HG03439 (cell line): Measurements from ENCODE around the gene SDK2.
"Not testable (repeated sequence)": the region's sequence is repeated elsewhere in the genome, so short reads cannot be mapped to it uniquely, and the experiment has no call there.

Source experiments
- ATAC-seq: cut with Tn5 transposase; IDR thresholded peaks from one replicate; pipeline ENCODE4 v1.9.1; 2021; ENCODE audit warnings: mild to moderate bottlenecking, moderate library complexity; ENCODE audit not compliant: unreplicated experiment

Gene SDK2

DNA sequence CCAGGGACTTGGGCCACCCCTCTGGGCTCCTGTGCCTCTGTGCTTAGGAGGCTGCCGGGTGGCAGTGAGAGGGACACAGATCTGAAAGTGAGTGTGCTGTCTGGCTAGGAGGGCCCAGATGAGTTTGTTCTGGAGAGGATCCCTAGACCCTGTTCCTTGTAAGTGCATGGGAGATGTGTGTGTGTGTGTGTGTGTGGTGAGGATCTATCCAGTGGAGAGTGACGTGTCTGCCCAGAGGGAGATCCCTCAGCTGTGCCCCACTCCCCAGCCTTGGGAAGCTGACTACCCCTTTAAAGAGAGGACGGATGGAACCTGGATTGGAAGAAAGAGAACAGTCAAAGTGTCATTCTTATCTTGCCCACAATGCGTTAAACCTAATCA is 306.9 kb downstream of the SDK2 start:
- no peak for ATAC-seq

DNA sequence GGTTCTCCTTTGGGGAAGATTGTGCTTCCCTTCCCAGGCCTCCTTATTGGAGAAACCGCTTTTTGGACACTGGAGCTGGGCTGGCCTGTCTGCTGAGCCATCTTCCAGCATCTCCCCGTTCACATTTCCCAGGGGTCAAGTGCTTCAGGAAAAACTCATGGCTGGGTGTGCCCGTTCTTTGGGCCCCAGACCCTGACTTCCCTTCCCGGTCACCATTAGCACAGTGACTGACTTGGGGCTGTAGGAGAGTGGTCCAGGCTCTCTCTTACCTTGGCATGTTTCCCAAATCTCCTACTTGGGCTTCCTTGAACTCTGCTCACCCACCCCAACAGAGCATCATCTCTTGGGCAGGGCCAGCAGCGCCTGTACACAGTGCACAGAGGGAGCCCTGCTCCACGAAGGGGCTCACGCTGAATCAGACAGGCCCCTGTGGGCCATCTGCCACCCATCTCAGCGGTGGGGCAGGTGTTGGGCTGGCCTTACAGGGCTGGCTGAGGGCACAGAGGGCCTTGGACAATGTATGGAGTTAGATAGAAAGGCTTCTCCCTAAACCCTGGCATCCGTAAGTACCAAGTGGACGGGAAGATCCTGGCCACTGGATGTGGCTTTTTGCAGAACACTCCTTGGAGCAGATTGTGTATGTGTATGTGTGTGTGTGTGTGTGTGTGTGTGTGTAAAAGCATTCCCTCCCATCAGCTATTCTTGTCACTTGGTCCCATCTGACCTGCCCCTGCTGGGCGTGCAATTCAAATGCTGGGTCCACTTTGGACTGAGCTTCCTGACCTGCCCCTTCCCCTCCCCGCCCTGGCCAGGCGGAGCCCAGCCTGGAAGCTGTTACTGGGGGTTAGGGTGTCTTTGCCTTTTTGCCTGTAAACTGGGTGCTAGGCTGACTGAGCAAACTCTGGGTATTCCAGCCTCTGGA is 307.6 kb downstream of the SDK2 start:
- no peak for ATAC-seq

DNA sequence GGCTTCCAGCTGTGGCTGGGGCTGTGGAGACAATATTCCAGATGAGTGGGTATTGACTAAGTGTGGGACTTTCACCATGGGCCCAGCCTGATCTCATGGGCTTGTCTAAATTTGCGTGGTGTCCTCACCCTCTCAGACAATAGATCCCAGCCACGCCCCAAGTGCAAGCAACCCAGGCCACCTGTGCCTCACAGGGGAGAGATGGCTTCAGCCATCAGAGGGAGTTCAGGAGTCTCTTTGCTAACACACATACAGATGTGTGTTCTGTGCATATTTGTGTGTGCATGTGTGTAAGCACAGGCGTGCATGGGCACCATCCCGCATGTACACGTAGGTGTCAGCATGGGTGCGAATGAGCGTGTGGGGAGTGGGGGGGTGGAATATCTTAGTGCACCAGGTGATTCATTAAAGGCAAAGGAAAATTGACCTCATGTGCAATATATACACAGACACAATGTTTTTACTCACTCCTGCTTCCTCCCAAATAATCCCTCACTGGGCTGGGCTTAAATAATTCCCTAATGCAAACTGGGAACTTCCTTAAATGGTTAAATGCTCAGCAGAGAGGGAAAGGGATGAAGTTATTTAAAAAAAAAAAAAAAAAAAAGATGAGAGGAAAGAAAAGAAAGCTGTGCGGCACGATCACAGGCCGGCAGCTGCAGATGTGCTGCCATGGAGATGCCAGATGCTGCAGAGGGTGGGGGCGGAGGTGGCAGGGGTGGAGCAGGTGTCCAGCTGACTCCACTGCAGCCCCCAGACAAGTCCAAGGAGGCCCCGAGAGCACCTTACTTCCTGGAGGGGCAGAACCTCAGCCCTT is 308.4 kb downstream of the SDK2 start:
- no peak for ATAC-seq

DNA sequence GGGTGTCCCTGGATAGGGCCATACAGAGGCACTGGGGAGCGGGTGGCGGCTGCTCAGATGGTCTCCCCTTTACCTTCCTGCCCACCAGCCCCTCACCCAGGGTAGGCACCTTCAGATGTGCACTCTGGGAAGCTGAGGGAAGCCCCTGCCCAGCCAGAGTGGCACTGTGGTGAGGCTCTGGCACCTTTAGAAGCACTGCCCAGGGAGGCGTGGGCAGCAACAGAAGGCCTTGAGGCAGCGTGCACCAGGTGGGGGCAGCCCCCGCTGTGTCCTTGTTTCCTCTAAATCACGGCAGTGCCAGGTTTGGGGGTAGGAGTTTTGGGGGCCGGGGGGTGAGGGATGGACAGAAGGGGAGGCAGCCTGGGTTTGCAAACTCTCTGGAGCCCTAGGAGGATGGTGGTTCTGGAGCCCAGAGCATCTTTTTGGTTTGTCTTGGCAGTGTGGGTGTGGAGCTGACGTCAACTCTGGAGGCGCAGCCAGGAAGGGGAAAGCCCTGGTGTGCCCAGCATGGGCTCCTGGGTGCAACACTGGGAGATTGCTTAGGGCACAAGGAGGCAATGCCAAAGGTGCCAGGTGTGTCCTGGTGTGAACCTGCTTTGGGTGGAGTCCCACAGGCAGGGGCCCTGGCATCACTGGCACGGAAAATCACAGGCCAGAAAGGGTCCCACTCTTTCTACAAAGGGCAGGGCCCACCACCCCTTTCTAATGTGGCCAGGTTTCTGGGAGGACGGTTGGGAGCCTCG is 309.3 kb downstream of the SDK2 start:
- ATAC-seq: no peak

DNA sequence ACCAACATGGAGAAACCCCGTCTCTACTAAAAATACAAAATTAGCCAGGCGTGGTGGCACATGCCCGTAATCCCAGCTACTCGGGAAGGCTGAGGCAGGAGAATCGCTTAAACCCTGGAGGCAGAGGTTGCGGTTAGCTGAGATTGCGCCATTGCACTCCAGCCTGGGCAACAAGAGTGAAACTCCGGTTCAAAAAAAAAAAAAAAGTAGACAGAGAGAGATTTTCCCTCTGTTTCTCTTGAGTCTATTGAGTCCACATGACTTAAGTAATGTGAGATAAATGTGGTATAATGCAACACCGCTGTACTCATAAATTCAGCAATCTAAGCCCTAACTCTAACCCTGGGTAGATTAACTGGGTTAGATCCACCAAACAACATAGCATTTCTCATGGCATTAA is 310.8 kb downstream of the SDK2 start:
- ATAC-seq: not testable (repeated sequence)

DNA sequence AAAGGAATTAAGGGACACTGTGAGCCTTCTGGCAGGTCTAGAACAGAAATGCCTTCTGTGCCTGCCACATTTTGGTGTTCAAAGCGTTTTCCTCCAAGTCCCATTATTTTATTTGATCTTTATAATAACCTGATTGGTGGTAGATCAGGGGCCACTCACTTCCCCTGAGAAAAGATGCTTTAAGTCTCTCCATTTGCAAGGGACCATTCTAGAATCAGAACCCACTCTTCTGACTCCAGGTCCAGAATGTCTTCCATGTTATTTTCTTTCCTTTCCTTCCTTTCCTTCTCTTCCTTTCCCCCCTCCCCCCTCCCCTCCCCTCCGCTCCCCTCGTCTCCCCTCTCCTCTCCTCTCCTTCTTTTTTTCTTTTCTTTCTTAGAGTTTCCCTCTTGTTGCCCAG is 313.2 kb downstream of the SDK2 start:
- no peak for ATAC-seq

DNA sequence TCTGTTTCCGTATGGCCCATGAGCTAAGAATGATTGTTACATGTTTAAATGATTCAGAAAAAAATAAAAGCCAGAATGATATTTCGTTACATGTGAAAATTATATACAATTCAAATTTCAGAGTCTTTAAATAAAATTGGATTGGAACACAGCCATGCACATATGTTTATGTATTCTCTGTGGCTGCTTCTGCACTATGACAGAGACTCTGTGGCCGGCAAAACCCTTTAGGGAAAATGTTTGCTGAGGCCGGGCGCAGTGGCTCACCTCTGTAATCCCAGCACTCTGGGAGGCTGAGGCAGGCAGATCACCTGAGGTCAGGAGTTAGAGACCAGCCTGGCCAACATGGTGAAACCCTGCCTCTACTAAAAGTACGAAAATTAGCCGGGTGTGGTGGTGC is 316.6 kb downstream of the SDK2 start:
- ATAC-seq: no peak

DNA sequence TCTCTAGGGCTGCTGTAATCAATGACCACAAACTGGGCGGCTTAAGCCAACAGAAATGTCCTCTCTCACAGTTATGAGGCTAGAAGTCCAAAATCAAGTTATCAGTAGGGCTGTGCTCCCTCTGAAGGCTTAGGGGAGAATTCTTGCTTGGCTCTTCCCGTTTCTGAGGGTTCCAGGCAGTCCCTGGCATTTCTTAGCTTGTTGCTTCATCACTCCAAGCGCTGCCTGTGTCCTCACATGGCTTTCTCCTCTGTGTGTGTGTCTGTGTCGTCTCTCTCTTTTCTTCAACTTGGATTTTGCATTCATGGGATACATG is 318.8 kb downstream of the SDK2 start:
- no peak for ATAC-seq

DNA sequence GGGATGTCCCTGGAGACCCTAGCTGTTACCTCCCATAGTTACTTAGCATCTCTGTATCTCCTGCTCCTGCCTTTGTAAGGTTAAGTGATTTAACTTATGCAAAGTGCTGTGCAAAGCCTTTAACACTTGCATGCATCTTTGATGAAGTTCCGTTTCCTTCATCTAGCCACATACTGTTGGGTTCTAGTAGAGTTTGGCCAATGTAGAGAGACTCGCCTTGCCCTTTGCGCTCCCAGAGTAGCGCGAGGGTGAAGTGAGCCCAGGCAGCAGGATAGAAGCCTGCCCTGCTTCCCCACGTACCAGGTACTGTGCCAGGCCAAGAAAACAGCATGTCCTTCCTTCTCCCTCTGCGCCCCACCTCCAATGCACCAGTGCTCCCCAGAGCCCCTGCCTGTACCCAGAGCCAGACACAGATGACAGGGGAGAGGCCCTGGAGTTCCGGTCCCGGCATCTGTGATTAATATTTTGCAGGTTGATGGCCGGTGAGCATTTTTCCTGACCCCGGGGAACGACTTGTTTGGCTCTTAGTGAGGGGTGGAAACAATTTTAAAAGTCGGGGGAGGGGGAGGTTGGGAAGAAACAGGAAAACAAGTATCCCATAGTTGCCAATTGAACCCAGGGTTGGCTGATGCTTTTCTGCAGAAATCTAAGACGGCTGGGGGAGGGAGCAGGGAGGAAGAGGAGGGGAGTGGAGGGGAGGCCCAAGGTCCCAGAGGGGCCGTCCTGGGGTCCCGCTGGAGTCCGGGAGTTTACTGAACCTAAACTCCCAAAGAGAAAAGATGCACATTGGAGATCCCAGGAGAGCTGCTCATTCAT is 319.3 kb downstream of the SDK2 start:
- no peak for ATAC-seq

DNA sequence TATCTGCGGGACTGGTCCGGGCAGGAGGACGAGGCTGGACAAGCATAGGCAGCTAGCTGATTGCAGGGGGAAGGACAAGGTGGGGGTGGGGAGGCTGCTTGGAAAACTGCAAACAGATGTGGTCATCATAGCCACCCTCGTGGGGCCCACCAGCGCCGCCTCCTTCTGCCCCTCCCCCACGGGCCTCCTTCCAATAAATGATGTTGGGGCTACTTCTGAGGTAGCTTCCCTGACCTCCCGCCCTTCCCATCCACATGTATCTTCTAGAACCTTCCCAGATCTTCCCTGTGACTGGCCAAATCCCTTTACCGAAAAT is 320.1 kb downstream of the SDK2 start:
- ATAC-seq: no peak

DNA sequence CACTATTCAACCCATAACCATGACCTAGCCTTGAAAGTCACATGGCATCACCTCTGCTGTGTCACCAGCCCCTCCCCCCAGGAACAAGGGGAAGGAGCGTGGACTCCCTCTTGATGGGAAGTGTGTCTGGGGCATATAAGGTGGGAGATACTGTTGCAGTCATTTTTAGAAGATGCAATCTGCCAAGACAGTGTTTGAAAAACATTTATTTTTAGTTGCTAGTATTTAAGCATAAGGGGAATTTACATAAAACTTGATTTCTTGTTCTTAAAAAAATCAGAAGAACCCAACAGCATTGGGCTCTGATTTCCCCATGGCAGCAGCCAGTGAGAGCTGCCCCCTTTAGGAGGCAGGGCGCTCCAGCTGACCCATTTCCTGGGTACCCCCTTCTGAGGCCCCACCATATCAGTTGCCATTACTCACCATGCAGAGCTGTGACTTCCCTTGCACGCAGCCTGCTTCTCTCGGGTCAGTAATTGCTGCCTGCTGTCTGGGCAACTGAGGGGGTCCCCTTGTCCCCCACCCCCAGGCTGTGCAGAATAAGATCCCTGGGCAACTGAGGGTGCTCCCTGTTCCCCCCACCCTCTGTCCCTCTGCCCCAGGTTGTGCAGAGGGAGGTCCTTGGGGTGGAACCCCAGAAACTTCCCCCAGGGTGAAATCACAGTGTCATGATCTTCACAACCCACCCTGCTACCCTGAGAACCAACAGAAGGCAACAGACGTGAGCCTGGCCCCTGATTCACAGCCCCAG is 320.7 kb downstream of the SDK2 start:
- ATAC-seq: no peak

DNA sequence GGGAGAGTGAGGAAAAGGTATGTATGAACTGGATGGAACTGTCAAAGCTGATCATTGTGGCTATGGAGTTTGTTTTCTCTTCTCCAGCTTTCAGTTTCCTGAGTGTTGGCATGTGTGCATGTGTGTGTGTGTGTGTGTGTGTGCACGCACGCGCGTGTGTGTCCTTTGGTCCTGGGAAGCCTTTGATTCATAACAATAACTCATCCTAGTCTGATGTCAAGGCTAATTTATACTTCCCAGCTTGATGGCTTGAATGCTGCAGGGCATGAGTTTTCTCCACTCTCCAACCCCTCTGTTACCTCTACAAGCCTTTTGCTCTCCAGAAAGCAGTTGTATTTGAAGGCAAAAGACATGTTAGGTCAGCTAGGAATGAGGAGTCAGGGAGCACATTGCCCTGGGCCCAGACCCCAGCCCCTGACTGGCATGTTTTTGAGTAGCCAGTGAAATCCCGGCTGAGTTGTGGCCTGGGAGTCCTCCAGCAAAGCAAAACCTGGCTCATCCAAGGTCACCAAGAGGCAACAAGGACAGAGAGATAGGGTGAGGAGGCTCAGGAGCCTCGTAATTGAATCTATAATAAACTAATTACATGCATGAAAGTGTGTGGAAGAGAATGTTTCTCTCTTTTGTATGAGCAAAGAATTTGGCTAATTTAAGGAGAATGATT is 323.5 kb downstream of the SDK2 start:
- no peak for ATAC-seq

DNA sequence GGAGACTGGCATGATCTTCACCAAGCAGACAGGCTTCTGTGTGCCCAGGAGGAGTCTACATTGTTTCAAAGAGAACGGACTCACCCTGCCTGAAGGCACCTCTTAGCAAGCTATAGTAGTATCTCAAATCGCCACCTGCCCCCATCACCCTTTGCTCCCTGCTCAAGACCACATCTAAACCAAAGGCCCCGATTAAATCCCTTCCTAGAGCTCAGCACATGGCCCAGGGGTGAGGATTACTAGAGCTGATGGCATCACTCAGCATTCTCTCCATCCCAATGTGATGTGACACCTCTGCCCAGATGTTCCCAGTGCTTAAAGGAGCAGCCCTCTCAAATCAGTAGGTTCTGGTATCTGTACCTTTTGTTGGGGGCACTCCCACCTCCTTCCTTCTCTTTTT is 324.5 kb downstream of the SDK2 start:
- no peak for ATAC-seq

DNA sequence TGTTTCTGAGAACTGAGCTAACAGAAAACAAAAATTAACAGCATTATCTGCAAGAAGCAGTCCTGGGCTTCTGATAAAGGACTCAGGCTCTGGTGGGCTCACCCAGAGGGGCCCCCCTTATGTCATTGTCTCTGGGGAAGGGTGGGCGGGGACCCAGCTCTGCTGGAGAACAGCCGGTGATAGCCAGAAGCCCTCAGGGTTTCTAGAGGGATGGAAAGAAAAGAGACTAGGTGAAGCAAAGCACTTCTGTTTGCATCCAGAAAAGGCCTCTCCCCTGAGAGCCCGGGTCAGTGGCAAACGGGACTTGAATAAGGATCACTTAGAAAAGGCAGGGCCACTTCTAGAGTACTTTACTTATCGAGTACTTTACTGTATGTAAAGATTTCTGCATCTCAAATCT is 325.4 kb downstream of the SDK2 start:
- no peak for ATAC-seq

DNA sequence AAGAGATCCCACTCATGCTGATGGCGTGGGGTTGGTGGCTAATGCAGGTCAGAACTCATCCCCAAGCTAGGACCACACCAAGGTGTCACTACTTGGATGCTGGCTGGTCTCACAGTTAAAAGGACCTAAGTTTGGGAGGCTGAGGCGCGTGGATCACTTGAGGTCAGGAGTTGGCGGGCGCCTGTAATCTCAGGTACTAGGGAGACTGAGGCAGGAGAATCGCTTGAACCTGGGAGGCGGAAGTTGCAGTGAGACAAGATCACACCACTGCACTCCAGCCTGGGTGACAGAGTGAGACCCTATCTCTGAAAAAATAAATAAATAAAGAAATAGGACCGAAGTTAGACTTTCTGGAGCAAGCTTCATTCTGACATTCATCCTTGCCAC is 325.8 kb downstream of the SDK2 start:
- no peak for ATAC-seq

DNA sequence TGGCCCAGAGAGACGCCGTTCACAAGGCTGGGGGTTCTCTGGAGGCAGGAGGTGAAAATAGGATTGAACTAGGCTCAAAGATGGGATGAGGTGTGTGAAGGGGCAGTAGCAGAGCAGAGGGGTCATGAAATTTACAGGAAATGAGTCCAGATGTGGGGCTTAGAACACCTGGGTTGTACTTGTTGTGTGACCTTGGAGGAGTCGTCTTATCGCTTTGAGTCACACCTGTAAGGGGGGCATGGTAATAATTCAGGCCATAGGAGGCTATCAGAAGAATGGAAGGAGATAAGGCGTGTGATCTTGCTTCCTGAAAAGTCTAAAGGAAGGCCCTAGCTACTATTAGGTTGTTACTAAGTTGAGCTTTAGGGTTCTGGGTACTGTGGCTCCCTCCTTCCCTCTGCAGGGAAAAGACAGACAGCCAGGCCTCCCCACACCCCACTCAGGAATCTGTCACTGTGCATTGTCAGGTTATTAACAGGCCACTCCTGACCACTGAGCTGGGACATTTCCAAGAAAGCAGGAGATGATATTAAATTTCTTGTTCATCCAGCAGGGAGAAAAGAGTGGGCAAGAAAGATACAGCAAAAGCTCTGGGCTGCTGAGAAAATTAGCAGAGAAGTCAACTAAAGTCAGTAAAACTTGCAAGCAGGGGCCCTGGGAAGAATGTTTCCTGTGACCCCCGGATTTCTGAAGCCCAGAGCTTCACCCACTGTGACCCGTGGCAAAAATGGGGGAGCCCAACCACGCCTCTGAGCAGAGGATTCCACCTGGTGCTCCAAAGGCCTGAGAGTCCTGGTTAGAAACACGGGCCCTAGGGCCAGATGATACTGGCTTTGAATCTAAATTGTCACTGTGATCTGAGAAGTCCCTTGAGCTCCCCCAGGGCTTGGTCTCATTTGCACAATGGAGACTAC is 326.5 kb downstream of the SDK2 start:
- no peak for ATAC-seq

DNA sequence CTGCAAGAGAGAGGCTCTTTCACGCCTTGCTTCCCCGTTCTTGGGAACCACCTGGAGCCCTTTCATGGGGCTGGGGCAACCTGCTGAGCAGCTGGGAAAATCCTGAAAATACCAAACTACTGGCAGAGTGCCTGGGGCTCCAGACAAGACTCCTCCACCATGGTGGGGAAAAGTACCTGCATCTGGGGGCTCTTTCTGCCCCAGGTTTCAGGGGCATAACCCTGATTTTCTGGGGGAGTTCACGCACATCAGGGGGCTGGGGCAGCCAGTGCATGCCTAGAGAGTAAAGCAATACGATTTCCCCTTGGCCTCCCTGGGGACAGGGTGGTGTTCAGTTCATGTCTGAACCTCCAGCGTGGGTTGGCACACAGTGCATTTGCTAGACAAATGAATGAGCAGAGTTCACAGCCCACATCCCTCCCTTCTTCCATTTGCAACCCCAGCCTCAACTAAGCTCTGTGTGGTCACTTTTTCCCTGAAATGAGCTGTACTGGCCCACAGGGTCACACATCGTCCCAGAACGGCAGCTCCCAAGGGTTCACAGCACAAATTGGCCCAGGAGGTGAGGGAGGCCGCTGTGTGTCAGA is 327.2 kb downstream of the SDK2 start:
- peak; percentile 60 for ATAC-seq

DNA sequence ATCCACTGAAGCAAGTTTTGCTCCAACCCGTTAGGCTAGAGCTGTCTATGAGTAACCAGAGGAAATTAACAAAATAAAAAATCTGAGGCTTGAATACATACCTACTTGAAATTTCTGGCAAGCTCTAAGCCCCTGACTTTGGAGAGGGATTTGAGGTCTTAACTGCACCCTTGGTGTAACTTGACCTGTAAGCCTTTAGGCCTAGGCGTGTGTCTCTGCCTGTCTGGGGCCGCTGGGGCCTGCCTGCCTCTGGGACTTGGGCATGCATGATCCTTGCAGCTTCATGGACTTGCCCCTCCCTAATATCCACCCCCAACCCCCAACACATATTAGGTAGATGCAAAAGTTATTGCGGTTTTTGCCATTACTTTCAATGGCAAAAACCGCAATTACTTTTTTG is 328.8 kb downstream of the SDK2 start:
- no peak for ATAC-seq
